ENCODE results near the gene IFT81. TPM values are rescaled to one million over a fixed set of nuclear protein-coding genes. Genes with fewer than 3 reads are reported as not detected.

The IFT81 gene
- total and polyA plus RNA-seq, 2 donors from 2014 or later = 6.5 to 16.6 TPM

- Histone ChIP-seq H3K36me3 (ENCODE audit: control insufficient read depth in 2 of 3, insufficient read depth in 3 of 3, low read length in 3 of 3) (no peaks in the 10 kb centered on the region), H3K9ac (ENCODE audit: low read length in 3 of 3) (no peak overlapping the region), H3K4me3 (ENCODE audit: low read length in 3 of 3) (no peak overlapping the region), H3K27me3 (ENCODE audit: control insufficient read depth, insufficient read depth, low read length) (no peaks in the 10 kb centered on the region), H3K9me3 (ENCODE audit: control insufficient read depth in 2 of 3, insufficient read depth in 1 of 3, low read length in 3 of 3) (no peaks in the 10 kb centered on the region), H3K27ac (ENCODE audit: low read depth in 2 of 2, low read length in 2 of 2) (peak overlapping the region; percentile 38 to 67), H3K4me1 (ENCODE audit: control insufficient read depth in 2 of 3, insufficient read depth in 2 of 3, low read depth in 1 of 3, low read length in 3 of 3) (peaks cover 4 to 7% (median 7%) of the 10 kb centered on the region in 3 donors)
- no peak for TF ChIP-seq CTCF (IDR thresholded peaks at IDR 0.05; ENCODE audit: borderline replicate concordance, extremely low read depth, insufficient read depth)
- DNase-seq (peak in 1 of 5 donors; percentile 46), FAIRE-seq (no peak)
- intact Hi-C loops (cut with DNase I) = no loop called here
Measured at GRCh38 chr12:110104188-110105094, 19.7 kb upstream of the IFT81 start.

- FAIRE-seq (no peak), DNase-seq (no peak)
- TF ChIP-seq CTCF (IDR thresholded peaks at IDR 0.05; ENCODE audit: borderline replicate concordance, extremely low read depth, insufficient read depth) = no peak
- no peaks in the 10 kb centered on the region for H3K27me3 ChIP-seq (ENCODE audit: control insufficient read depth, insufficient read depth, low read length)
- no peaks in the 10 kb centered on the region for H3K36me3 ChIP-seq (ENCODE audit: control insufficient read depth in 2 of 3, insufficient read depth in 3 of 3, low read length in 3 of 3)
- no peak overlapping the region for H3K9ac ChIP-seq (ENCODE audit: low read length in 3 of 3)
- no peaks in the 10 kb centered on the region for H3K9me3 ChIP-seq (ENCODE audit: control insufficient read depth in 2 of 3, insufficient read depth in 1 of 3, low read length in 3 of 3)
- H3K4me1 ChIP-seq (ENCODE audit: control insufficient read depth in 2 of 3, insufficient read depth in 2 of 3, low read depth in 1 of 3, low read length in 3 of 3) = peaks cover 4 to 11% (median 7%) of the 10 kb centered on the region in 3 donors
- intact Hi-C loops (cut with DNase I) = no loop called here
- peak overlapping the region; percentile 23 to 38 for H3K27ac ChIP-seq (ENCODE audit: low read depth in 2 of 2, low read length in 2 of 2)
- no peak overlapping the region for H3K4me3 ChIP-seq (ENCODE audit: low read length in 3 of 3)
Measured at GRCh38 chr12:110105159-110105558, 19.0 kb upstream of the IFT81 start.

GRCh38 chr12:110105986-110106385 is 18.2 kb upstream of the IFT81 start:
- TF ChIP-seq CTCF (IDR thresholded peaks at IDR 0.05; ENCODE audit: borderline replicate concordance, extremely low read depth, insufficient read depth) = no peak
- Histone ChIP-seq H3K4me1 (ENCODE audit: control insufficient read depth in 2 of 3, insufficient read depth in 2 of 3, low read depth in 1 of 3, low read length in 3 of 3) (peaks cover 4 to 9% (median 7%) of the 10 kb centered on the region in 3 donors), H3K9me3 (ENCODE audit: control insufficient read depth in 2 of 3, insufficient read depth in 1 of 3, low read length in 3 of 3) (no peaks in the 10 kb centered on the region), H3K4me3 (ENCODE audit: low read length in 3 of 3) (no peak overlapping the region), H3K27ac (ENCODE audit: low read depth in 2 of 2, low read length in 2 of 2) (no peak overlapping the region), H3K27me3 (ENCODE audit: control insufficient read depth, insufficient read depth, low read length) (no peaks in the 10 kb centered on the region), H3K9ac (ENCODE audit: low read length in 3 of 3) (no peak overlapping the region), H3K36me3 (ENCODE audit: control insufficient read depth in 2 of 3, insufficient read depth in 3 of 3, low read length in 3 of 3) (no peaks in the 10 kb centered on the region)
- DNase-seq (peak in 1 of 5 donors; percentile 21), FAIRE-seq (no peak)
- intact Hi-C loops (cut with DNase I) = no loop called here

Measured in kidney (tissue), 14 donors.